NCI-H1417 (cell line): ENCODE results near the gene LRRC1.
"Not testable (repeated sequence)": the region's sequence is repeated elsewhere in the genome, so short reads cannot be mapped to it uniquely, and the experiment has no call there.

Experiments used
- DNase-seq, 3 experiments: peaks; one replicate each; lab custom pipeline; 2025; lab: John Stamatoyannopoulos, UW

LRRC1 gene

DNA sequence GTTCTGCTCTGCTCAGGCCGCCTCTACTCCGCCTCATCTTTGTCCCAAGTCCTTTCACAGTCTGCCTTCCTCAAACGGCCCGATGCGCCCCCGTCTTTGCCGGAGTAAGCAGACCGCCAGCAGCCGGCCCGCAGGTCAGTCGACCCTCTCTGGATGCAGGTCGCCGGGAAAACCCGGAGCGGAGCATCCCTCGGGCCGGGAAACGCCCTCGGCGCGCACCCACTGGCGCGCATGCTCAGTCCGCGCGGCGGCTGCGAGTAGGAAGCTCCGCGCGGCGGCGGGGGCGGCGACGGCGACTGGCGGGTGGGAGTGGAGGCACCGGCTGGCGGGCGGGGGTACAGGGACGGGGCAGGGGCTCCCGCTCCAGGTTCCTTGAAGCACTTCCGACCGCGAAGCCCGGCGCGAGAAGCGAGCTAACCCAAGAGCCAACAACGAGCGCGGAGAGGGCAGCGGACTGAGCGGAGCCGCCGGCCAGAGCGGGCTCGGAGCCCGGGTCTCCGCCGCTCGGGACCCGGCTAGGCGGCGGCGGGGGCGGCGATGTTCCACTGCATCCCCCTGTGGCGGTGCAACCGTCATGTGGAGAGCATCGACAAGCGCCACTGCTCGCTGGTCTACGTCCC, at the start of gene LRRC1:
LRRC1 (plus strand) TSS at position 286 of the 620 bp plus-strand sequence; CDS start at position 538, 252 bp downstream.
- peak; percentile 95 to 96 (median 95) for DNase-seq

DNA sequence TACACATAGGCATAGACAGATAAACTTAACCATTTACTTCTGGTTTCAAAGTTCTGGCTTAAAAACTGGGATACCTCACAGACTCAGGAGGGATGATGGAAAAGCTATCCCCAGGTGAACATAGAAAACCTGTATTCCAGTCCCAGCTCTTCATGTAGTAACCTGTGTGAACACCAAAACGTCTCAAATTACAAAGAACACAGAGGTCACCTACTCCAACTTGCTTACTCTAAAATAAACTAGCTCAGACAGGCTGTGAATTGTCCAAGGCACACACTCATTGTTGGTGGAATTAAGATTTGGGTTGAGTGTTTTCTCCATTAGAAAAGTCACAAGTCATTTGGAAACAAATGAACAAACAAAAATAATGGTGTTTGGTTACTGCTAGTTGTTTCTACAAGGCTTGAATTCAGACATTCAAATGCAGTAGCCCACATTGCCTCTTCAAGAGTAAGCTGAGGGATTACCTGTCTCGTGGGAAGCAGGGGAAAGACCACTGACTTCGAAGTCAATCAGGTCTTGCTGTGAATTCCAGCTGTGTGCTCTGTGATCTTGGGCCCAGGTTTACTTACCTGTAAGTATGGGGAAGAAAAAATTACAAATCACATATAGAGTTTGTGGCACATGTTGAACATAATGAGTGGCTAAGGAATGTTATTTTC, 48.2 kb upstream of the LRRC1 start:
- DNase-seq = peak; percentile 22 to 70 (median 53)

DNA sequence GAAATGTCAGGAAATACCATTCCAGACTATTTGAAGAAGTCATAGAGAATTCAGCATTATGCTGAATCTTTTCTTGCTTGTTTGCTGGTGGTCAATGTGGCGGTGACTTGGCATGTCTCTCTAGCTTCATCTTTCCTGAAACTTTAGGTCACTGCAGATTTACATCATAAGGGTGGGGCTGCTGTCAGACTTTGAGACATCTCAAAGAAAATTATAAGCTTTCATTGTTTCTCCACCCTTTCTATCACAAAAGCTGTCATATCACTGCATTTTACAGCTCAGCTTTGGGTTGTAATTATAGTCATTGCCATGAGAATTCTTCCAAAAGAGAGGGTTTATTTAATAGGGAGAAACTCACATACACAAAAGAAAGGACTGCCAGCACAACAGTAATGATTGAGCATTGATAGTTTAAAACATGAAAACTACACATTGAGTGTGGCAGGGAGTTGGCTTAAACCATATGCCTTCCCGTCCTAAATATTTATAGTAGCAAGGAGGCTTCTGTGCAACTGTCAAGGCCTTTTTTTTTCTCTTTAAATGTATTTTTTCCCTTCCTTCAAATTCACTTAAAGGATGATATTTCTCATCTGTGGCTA, 44.7 kb upstream of the LRRC1 start:
- DNase-seq = no peak

- no peak for DNase-seq
Observed at GRCh38 chr6:53751417-53751816, 43.4 kb upstream of the LRRC1 start.

DNA sequence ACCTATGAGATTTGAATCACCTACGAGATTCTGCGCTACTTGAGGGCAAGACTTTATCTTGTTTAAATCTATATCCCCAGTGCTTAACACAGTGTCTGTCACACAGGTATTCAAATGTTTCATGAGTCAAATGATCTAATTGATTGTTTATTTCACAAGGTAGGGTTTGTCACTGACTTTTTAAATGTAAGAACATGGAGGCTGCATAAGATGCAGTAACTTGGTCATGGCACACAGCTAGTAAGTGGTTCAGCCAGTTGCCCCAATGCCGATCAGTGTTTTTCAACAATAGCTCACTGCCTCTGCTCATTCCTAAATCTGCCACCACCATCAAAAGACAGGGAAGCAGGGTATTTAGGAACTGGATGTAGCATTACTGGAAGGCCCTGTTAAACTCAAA, 42.4 kb upstream of the LRRC1 start:
- no peak for DNase-seq

DNA sequence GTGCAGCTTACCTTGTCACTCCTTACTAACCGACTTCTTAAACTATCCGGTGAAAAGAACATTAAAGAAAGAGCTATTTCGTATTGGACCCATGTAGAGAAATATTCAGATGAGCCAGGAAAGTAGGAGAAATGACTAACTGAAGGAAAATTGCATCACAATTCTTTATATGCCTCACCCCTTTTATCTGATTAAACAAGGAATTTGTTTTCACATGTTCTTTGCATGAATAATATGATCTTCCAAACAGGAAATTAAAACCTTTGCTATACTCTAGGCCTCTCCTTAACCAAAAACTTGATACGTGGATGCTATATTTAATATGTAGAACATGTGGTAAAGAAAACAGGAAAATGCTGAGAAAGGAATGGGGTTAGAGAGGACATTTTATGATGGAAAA, 41.9 kb upstream of the LRRC1 start:
- no peak for DNase-seq

- no peak for DNase-seq
Observed at GRCh38 chr6:53754330-53754729, 40.5 kb upstream of the LRRC1 start.

DNA sequence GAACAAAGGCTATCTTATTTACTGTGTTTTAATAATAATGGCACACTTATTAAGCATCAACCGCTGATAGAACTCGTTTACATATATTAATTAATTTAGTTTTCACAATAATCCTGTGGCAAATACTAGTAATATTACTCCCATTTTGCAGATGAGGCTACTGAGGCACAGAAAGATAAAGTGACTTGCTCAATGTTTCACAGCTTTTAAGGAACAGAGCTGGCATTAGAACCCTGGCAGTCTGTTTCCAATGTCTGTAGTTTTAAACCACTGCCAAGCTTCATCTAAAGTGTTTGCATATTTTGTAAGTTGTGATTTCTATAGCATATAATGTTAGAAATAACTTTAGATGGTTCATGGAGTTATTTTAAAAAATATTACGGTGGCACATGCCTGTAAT, 38.4 kb upstream of the LRRC1 start:
- DNase-seq = no peak

DNA sequence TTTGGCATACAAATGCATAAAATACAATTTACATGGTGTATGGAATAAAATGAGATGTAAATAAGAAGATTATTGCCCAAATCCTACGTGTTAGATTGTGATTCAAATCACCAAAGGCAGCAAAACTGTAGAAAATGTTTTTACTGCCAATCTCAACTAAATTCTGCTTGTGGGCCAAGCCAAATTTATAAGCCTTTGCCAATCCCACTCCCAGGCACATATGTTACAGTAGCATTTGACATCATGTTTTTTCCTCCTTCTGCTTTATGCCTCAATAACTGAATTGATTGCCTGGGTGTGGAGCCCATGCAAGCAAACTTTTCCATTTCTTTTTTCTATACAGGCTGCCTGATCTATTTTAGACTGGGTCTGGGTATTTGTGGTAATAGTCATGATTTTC, 36.3 kb upstream of the LRRC1 start:
- DNase-seq = no peak

DNA sequence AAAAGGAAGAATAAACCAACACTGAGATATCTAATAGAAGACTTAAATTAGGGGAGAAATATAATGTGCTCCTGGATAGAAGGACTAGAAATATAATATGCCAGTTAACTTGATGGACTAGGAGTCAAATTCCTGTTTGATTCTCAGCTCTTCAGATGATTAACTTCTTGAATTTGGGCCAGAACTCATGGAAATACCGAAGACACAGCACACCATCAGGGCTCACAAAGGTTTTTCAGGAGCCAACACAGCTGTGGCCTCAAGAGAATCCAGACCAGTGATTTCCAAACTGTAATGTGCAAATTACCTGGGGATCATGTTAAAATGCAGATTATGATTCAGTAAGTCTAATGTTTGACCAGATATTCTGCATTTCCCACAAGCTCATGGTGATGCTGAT, 33.8 kb upstream of the LRRC1 start:
- DNase-seq = no peak

- DNase-seq = no peak
Observed at GRCh38 chr6:53765270-53765669, 29.5 kb upstream of the LRRC1 start.

DNA sequence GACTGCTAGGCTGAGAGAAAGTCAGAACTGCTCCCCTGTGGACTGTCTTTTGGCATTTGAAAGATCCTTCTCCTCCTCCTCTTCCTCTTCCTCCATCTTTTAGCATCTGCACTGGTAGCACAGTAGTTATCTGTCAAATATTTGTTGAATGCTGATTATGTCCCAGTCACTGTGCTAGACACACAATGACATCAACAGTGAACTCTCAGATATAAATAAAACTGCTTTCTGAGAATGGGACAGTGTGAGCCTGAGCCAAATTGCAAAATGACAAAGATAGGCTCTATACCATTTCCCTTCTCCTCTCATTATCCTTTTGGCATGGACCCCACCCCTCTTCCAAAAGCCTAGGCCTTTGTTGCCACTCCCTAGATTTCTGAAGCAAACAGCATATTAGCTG, 27.9 kb upstream of the LRRC1 start:
- DNase-seq = no peak

- no peak for DNase-seq
Observed at GRCh38 chr6:53767941-53768340, 26.9 kb upstream of the LRRC1 start.

DNA sequence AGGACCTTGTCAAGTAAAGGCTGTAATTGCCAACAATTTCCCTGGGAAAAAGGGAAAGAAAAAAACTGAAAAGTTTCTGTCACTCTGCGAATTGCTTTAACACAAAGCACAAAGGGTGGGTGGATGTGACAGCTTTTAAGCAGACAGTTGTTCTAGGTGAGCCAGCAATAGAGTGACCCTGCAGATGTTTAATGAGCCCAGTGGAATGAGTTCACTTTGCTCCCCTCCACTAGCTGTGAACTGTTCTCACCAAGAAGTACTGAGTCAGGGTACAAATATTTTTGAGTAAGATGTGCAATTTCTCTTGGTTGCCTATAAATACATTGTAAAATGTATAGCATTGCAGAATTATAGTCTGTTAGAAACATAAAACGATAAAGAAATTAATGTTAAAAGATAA, 26.2 kb upstream of the LRRC1 start:
- no peak for DNase-seq

GRCh38 chr6:53770780-53771249, 24.0 kb upstream of the LRRC1 start:
- peak in 1 of 3 experiments; percentile 11 for DNase-seq

GRCh38 chr6:53771785-53772624, 22.8 kb upstream of the LRRC1 start:
- no peak for DNase-seq

- no peak for DNase-seq
Observed at GRCh38 chr6:53773044-53773696, 21.6 kb upstream of the LRRC1 start.

GRCh38 chr6:53776152-53776551, 18.7 kb upstream of the LRRC1 start:
- DNase-seq = not testable (repeated sequence)

DNA sequence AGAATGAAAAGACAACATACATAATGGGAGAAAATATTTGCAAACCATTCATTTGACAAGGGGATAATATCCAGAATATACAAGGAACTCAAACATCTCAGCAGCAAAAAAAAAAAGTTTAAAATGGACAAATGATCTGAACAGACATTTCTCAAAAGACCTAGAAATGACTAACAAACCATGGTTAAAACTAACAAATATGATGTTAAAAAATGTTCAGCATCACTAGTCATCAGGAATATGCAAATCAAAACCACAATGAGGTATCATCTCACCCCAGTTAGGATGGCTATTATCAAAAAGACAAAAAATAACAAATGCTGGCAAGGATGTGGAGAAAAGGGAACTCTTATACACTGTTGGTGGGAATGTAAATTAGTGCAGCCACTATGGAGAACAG, 9.8 kb upstream of the LRRC1 start:
- not testable (repeated sequence) for DNase-seq

DNA sequence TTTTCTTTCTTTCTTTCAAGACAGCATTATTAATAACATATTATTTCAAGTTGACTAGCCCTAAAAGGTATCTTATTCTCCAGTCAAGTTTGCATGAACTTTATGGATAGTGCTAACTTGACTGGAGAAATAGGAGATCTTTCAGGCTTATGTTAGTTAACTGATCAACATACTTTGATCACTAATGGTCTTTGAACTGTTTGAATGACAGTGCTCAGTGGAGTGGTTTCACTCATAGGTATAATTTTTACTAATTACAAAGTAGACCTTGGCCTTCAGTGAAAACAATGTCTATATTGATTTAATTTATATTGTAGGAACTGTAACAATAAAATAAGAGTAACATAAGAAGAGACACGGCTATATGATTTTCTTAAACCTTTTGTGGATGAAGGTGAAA, 8.0 kb upstream of the LRRC1 start:
- no peak for DNase-seq

DNA sequence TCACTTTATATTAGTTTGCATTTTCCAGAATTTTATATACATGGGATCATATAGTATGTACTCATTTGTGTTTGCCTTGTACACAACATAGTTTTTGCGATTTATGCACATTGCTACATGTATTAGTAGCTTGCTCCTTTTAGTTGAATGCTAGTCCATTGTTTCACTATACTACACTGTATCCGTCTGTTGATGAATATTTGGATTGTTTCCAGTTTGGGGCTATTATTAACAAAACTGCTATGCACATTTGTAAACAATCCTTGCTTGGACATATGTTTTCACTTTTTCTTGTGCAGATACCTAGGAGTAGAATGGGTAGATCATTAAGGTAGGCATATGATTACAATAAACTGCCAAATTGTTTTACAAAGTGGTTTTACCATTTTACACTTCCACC, 3.9 kb upstream of the LRRC1 start:
- no peak for DNase-seq

DNA sequence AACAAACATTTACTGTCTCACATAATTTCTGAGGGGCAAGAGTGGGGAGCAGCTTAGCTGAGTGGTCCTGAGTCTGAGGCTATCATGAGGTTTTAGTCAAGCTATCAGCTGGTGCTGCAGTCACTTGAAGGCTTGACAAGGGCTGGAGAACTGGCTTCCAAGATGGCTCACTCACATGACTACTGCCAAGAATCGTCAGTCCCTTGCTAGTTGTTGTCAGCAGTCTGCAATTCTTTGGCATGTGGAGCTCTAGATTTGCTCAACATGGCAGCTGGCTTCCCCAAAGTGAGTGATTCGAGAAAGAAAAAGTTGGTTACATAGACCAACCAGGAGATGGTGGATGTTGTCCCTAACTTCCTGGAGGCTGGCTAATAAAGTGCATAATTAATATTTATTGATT, 2.8 kb upstream of the LRRC1 start:
- DNase-seq = no peak
